GM20431 (cell line): ENCODE results near the gene RPAP3.

Experiments used
- in situ Hi-C: fragments of 300-500 bp; cut with MseI, MboI; formaldehyde crosslinking; loops from one replicate; pipeline ENCODE4 v1.15.0; 2020; ENCODE audit warnings: low sequenced_read_pairs; ENCODE audit not compliant: unreplicated experiment

RPAP3 gene

DNA sequence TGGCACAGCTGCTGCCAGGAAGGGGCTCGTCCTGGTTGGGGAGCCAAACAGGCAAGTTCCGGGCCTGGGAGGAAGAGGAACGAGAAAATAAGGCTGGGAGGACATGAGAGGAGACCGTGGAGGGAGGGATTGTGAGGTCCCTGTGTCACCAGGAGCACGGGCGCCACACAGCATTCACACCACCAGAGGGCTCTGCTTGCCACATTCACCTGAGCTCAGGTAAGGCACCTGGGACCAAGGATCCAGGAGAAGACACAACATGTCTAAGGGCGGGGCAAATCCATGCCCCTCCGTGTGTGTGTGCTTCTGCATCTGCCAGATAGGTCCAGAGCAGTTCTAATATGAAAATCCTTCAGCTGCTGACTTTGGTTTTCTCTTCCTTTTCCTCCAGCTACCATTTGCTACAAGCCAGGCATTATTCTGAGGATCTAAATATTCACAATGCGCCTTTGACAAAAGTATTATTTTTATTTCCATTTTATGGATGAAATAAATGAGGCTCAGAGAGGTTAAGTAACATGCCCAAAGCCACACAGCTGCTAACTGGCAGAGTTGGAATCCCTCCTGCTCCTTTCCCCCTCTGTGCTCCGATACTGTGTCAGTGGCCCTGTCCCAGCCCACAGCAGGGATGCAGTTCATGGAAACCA lies 38.3 kb upstream of the RPAP3 start:
- in situ Hi-C loops, result no loop called here

DNA sequence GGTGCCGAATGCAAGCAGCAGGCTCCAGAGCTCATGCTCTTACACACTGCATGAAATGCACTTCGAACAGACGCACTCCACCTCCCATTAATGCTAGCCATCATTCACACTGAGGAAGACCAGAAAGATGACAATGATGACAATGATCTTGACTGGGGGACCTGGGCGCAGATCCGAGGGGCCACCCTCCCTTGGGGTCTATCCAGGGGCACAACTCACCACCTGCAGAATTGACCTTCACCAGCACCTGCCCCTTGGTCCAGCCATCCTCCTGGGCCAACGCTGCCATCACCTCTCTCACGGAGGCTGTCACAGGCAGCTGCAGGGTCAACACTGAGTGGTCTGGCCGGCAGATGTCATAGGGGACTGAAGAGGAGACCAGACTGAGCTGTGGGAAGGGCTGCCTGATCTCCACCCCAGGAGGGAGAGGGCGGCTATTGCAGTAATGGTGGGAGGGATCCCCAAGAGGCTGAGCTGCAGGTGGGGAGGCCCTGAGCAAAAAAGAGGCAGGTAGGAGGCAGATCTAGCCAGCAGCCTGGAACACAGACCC lies 37.6 kb upstream of the RPAP3 start:
- in situ Hi-C loops, result no loop called here

DNA sequence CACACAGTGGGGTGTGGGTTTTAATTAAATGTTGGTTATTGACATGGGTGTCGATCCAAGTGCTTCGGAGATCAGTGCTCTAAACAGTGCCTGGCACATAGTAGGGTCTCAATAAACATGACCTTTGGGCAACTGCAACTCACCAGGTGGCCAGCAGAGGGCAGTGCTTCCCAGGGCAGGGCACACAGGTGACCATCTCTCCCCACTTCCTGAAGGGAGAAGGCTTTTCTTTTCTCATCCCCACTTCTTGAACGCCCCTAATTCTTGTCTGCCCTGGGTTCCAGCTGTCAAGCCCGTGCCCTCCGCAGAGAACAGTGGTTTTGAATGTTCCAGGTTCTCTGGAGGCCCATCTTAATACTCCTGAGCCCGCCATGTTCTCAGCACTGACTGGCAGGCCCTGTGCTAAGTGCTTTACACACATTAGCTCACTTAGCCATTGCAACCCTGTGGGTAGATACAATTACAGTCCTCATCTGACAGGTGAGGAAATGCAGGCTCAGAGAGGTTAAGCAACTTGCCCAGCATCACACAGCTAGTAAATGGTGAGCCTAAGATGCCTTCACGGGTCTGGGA lies 36.5 kb upstream of the RPAP3 start:
- in situ Hi-C loops, result no loop called here

DNA sequence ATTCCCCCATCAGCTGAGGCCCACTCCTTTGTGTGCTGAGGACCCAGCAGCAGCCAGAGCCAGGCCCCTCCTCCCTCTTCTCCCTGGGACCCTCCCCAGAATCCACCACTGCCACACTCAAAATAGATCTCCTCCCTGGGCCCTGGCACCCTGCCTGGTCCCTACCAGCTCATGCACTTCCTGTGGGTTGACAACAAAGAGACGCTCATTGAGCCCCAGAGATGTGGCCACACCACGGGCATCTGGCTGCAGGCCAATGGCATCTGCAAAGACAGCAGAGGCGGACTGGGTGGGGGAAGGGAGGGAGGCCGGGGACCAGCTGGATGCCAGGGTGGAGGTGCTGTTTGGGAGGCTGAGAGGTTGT lies 35.5 kb upstream of the RPAP3 start:
- in situ Hi-C loops, result no loop called here

DNA sequence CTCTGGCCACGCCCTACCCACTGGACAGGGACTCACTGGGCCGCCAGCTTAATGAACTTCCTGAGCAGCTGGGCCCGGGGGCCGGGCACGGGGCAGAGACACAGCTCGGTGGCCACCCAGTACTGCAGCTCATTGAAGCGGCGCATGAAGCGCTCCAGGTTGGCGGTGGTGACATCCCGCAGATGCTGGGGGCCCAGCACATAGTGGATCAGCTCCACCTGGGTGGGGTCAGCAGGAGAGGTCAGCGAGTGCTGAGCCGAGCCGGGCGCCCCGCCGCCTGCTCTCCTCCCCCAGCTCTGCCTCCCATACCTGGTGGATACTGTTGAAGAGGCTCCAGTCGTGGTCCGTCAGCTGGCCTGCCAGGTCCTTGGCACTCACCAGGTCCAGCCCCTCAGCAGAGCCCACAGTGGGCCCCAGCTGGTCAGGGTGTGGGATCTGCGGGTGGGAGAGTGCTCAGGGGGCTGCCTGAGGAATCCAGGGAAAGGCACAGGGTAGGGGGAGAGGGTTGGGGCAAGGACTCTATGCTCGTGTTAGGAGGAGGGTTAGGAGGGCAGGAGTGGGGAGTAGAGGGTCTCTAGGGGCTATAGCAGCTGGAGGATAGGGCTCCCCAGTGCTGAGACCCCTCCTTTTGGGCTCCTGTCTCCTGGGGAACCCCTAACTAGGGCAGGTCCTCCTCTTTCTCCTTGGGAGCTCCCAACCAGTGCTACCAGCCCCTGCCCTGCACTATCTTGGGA lies 34.9 kb upstream of the RPAP3 start:
- in situ Hi-C loops, result no loop called here

DNA sequence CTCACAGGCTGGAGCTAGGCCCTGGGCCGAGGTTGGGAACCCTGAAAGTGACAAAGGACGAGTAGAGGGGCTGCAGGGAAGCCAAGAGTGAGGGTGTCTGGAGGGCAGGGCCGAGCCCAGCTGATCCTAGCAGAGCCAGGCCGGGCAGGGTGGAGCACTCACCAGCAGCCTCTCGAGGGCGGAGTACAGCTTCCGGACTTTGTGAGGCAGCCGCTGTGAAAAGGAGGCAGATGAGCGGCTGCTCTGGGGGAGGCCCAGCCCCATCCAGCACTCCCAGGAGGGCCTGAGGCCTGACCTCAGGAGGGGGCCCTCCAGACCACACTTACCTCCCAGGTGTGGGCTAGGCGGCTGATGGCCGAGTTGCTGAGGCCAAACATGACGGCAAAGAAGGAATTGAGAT lies 34.1 kb upstream of the RPAP3 start:
- in situ Hi-C loops, result no loop called here

DNA sequence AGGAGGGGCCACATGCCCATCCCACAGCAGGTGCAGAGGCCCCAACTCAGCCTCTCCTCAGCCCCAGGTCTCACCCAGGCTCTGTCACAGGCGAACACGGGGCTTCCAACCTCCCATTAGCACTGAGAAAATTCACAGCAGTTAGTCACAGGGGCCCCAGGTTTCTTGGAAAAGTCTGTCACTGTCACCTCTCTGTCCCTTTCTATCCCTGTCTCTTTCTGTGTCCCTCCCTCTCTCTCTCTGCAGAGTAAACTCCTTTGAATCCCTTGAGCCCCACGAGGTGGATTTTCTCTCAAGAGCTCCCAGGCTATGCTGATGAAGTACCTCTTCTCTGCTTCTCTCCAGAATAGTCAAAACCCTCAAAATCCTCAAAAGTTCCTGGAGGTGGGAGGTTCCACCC lies 33.5 kb upstream of the RPAP3 start:
- in situ Hi-C loops, result no loop called here

DNA sequence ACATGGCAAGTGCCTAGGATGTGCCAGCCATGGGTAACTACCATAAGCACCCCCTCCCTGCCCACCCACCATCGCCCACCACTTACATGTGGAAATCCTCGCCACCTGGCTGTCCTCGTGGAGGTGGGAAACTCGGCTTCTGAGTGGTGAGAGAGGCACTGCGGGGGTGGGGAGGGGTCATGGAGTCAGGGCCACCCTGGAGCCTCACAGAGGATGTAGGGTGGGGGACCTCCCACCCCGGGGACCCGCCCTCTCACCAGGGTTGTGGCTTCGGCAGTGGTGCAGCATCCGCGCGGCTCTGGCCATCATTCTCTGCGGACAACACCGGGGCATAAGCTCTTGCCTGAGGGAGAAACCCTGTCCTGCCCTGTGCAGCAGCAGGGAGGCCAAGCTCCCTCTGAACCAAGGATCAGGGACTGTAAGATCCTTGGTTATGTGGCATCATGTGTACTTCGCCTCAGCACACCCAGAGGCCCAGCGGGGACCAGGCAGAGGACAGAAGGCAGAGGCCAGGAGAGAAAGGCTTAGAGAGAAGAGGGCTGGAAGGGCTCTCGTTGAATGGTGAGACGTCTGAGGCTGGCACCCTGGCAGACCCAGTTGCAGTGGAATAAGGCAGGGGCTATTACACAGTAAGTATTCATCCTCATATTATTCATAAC lies 32.2 kb upstream of the RPAP3 start:
- in situ Hi-C loops, result no loop called here

DNA sequence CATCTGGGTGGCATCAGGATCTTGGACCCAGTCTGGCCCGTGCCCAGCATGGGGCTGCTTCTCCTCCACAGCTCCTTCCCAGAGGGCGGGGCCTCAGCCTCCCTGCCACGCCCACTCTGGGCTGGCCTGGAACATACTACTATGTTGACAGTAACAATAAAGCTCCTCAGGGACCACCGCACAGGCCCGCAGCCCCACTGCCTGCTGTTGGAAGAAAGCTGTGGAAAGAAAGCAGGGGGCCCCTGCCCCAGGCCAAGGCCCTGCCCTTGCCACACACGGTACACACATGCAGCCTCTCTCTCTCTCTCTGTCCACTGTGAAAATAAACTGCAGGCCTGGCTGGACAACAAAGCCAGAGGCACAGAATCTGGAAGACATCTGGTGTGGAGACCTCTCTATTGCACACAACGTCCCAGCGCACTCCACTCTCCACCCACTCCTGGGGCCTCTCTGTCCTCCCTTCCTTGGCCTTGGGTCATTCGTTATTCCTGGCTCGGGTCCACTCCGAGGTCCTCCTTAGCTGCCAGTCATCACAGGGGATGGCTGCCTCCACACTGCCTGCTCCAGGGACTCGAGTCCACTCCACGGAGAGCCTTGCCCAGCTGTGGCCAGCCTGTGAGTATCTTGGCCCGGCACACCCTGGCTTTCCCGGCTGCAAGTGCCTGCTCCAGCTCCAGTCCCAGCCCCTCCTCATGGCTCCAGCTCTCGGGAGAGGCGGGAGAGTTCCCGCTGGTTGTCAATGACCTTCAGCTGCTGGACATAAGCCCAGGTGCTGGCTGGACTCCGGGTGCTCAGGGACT lies 31.2 kb upstream of the RPAP3 start:
- in situ Hi-C loops, result no loop called here

DNA sequence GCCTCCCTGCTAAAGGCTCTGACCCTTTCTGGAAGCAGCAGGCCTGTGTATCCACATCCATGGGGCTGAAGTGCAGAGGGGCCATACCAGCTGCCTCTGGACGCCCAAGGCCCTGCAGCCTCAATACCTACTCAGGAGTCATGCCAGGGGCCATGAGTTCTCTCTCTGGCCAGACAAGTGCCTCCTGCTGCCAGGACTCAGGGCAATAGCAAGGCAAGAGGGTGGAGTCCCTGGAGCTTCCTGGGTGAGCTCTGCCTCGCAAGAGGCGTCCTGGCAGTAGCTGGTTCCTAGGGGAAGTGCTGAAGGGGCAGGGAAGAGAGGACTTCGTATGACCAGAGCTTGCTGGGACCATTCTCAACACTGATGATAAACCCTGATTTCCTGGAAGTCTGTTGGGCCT lies 30.4 kb upstream of the RPAP3 start:
- in situ Hi-C loops, result no loop called here

DNA sequence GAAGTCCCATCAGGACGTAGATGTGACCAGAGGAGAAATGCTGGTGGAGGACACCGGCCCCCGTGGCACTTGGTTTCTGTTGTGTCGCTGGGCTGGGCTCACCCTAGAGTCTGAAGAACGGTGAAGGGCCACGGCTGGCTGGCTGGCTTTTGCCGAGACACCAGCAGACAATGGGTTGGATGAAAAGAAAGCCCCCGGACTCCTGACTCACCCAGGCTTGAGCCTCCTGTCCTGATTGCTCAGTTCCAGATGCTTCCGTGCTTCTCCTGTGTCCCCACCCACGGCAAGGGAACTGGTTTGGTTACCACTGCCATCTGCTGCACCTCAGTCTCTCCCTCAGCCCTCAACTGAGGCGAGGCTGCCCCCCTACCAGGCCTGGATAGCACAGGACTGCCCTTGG lies 29.8 kb upstream of the RPAP3 start:
- in situ Hi-C loops, result no loop called here

DNA sequence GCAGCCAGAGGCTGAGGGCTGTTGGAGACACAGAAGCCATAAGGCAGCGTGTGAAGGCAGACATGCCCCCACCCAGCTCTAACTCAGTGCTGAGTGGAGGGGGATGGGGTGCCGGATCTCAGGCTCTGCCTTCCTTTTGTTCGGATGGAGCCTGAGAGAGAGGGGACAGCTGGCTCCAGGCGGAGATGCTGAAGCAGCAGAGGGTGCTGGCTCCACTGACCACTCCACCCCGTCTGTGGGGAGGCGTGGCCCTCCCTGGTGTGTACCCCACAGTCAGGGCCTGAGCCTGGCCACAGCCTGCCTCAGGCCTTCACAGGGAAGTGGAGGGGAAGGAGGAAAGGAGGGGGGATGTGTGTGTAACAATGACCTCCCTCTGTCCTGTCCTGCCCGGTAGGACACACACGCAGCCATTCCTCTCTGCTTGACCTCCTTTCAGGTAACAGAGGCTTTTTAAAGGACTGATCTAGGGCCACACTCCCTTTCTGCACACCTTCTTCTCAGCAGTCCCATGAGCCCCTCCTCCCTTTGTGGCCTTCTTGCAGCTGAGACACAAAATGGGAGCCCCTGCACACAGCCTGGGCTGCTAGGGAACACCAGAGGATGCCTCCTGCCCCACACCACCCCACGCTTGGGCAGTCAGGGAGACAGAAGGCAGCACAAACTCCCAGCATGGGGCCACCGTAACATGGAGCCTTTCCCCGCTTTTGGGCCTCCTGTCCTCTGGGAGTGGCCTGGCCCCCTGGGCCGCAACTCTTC lies 29.1 kb upstream of the RPAP3 start:
- in situ Hi-C loops, result no loop called here

DNA sequence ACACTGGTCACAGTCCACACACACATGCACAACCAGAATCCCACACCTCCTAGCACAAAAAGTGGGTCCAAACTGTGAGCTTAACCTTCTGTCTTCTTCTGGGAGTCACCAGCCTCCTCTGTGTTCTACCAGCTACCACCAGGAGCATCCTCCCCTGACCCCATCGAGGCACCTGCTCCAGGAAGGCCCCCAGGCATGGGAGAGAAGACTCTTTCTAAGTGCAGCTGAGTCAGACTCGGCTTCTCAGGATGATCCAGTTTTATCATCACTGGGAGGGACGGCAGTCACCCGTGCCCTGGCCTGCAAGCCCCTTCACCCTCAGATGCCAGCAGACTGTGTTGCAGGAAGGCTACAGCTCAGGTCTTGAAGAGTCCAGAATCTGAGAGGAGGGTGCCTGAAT lies 27.3 kb upstream of the RPAP3 start:
- in situ Hi-C loops, result no loop called here

DNA sequence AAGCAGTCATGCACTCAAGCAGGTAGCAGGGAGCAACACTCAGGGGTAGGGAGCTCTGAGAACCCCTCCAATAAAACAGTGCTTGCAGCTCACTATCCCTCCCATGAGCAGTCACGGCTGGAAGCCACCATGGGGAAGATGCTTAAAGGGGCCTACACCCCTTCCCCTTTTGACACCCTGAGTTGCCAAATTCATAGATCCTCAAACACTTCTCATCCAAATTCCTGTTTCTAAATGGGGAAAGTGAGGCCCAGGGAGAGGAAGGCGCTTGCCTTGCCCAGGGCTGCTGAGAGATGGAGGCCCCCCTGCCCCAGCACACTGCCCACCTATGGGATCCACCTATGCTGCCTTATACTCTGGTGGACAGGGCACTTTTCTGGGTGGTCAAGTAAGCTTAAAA lies 26.7 kb upstream of the RPAP3 start:
- in situ Hi-C loops, result no loop called here

DNA sequence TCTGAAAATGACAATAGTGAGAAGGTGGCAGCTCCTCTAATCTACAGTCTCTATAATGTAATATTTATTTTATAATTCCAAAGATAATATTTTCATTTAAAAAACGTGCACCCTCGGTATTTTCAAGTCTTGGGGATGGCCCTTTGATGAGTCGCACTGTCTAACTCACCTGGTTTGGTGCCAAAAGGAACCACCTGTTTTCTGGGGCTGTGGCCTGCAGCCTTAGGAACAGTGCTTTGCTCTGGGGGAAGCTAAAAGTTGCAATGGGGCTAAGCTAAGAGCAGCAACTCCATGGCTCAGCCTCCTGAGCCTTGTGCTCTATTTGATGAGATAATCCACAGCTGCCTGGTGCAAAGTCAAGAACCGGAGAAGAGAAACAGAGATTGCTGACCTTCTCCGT lies 25.9 kb upstream of the RPAP3 start:
- in situ Hi-C loops, result no loop called here

DNA sequence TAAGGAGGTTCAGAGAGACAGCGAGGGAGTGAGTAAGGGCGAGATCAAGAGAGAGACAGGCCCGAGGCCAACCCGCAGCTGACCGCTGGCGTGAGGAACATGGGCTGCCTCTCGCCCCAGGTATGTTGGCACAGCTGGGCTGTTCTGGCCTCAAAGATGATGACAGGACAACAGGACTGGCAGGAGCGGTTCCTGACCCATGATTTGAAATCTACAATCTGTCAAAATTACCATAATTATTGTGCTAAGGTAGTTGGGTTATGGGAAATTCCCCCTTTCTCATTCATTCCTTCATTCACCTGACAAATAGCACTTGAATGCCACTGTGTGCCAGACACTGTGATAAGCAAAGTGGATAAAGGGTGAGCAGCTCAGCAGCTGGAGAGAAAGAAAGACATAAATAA lies 24.5 kb upstream of the RPAP3 start:
- in situ Hi-C loops, result no loop called here

DNA sequence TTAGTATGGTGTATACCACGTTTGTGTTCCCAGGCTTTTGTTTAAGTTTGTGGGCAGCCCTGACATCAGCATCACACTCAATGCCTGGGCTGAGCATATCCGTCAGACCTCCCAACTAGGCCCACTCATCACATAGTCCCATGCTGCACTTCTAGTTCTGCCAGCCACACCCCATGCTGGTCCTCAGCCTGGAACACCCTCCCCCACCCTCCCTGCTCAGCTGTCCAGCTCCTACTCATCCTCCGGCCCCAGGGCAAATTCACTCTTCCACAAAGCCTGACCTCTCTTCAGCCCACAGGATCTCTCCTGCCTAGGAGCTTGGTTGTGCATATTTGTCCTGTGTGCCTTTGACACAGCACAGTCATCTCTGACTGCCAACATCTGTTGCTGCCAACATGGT lies 23.4 kb upstream of the RPAP3 start:
- in situ Hi-C loops, result no loop called here

DNA sequence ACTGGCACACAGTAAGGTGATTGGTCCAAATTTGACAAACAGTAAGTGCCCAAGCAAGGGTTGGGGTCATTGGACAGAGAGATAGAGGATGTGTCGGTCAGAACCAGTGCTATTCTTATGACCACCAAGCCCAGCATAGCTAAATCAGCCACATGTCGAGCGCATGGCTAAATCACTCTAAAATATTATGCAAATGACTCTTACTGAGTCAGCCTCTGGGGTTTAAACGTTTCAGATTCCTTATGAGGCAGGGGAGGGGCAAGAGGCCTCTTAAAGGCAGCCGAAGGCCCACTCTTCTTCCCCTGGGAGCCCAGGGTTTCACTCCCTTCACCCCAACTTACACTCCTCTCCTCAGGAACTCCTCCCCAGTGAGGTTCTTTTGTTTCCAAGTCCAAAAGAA lies 20.1 kb upstream of the RPAP3 start:
- in situ Hi-C loops, result no loop called here

DNA sequence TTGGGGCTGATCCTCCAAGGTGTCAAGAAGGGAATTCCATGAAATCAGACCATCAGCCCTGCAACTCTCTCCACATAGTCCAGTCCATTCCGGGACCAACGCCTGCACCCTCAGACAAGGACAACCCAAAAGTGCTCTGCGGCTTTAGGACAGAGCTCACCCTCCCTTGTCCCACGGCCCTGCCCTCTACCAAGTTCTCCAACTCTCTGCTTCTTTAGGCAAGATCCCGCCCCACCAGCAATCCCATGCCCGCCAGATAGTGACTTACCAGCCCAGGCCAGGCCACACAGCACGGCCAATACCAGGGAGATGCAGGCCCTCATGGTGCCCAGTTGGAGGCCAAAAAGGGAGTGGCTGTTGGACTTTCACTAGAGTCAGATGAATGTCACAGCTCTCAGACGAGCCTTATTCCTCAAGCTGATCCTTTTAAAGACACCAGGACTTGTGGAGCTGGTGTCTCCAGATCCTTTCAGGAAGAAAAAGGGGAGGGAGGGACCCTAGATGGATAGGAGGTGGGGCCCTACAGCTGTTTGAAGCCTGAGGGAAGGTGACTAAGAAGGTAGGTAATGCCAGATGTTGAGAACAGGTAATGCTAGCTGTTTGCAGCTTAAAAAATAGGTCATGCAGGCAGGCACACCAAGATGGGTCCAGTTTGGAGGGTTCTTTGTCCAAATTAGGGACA lies 19.4 kb upstream of the RPAP3 start, which contains the start of gene ENDOU:
Gene ENDOU (minus strand): TSS at position 400 of the 682 bp plus-strand sequence. CDS start 77 bp downstream, at position 323.
- in situ Hi-C loops, result no loop called here
